NCI-H2107 treated with DMSO at 0.1 percent for 48 hours (cell line): ENCODE data around the gene PCDHB13.
A peak's percentile ranks its signal among the peaks of the same experiment; 100 is the strongest.
"Not testable (repeated sequence)": the region's sequence is repeated elsewhere in the genome, so short reads cannot be mapped to it uniquely, and the experiment has no call there.

Source experiments
- DNase-seq: peaks from one replicate; lab custom pipeline; 2025; ENCODE audit not compliant: unreplicated experiment; lab: John Stamatoyannopoulos, UW

PCDHB13 gene

DNA sequence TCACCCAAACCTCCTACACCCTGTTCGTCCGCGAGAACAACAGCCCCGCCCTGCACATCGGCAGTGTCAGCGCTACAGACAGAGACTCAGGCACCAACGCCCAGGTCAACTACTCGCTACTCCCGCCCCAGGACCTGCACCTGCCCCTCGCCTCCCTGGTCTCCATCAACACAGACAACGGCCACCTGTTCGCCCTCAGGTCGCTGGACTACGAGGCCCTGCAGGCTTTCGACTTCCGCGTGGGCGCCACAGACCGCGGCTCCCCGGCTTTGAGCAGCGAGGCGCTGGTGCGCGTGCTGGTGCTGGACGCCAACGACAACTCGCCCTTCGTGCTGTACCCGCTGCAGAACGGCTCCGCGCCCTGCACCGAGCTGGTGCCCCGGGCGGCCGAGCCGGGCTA, 12.6 kb upstream of the PCDHB13 start:
- not testable (repeated sequence) for DNase-seq

DNA sequence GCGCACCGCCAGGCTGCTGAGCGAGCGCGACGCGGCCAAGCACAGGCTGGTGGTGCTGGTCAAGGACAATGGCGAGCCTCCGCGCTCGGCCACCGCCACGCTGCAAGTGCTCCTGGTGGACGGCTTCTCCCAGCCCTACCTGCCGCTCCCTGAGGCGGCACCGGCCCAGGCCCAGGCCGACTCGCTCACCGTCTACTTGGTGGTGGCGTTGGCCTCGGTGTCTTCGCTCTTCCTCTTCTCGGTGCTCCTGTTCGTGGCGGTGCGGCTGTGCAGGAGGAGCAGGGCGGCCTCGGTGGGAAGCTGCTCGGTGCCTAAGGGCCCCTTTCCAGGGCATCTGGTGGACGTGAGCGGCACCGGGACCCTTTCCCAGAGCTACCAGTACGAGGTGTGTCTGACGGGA, 12.1 kb upstream of the PCDHB13 start:
- DNase-seq: not testable (repeated sequence)

- DNase-seq: no peak
These were observed 5.2 kb upstream of the PCDHB13 start, which contains the start of gene PCDHB12 for GRCh38 chr5:141208478-141208877. Gene PCDHB12 (plus strand): TSS chr5:141208719. CDS start chr5:141208908, 189 bp downstream.

- not testable (repeated sequence) for DNase-seq
These were observed 3.4 kb upstream of the PCDHB13 start for GRCh38 chr5:141210281-141210680.

DNA sequence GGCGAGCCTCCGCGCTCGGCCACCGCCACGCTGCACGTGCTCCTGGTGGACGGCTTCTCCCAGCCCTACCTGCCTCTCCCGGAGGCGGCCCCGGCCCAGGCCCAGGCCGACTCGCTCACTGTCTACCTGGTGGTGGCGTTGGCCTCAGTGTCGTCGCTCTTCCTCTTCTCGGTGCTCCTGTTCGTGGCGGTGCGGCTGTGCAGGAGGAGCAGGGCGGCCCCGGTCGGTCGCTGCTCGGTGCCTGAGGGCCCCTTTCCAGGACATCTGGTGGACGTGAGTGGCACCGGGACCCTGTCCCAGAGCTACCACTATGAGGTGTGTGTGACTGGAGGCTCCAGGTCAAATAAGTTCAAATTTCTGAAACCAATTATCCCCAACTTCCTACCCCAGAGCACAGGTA, 2.9 kb upstream of the PCDHB13 start:
- not testable (repeated sequence) for DNase-seq

DNA sequence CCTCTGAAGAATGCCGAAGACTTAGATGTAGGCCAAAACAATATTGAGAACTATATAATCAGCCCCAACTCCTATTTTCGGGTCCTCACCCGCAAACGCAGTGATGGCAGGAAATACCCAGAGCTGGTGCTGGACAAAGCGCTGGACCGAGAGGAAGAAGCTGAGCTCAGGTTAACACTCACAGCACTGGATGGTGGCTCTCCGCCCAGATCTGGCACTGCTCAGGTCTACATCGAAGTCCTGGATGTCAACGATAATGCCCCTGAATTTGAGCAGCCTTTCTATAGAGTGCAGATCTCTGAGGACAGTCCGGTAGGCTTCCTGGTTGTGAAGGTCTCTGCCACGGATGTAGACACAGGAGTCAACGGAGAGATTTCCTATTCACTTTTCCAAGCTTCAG, 864 bp downstream of the PCDHB13 start:
- DNase-seq: not testable (repeated sequence)

DNA sequence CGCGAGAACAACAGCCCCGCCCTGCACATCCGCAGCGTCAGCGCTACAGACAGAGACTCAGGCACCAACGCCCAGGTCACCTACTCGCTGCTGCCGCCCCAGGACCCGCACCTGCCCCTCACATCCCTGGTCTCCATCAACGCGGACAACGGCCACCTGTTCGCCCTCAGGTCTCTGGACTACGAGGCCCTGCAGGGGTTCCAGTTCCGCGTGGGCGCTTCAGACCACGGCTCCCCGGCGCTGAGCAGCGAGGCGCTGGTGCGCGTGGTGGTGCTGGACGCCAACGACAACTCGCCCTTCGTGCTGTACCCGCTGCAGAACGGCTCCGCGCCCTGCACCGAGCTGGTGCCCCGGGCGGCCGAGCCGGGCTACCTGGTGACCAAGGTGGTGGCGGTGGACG, 1.8 kb downstream of the PCDHB13 start:
- DNase-seq: not testable (repeated sequence)

DNA sequence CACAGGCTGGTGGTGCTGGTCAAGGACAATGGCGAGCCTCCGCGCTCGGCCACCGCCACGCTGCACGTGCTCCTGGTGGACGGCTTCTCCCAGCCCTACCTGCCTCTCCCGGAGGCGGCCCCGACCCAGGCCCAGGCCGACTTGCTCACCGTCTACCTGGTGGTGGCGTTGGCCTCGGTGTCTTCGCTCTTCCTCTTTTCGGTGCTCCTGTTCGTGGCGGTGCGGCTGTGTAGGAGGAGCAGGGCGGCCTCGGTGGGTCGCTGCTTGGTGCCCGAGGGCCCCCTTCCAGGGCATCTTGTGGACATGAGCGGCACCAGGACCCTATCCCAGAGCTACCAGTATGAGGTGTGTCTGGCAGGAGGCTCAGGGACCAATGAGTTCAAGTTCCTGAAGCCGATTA, 2.3 kb downstream of the PCDHB13 start:
- DNase-seq: not testable (repeated sequence)

- peak; percentile 1 for DNase-seq
These were observed 9.5 kb downstream of the PCDHB13 start, which contains the start of gene PCDHB14 for GRCh38 chr5:141223112-141223783. Gene PCDHB14 (plus strand): TSS chr5:141223343. CDS start chr5:141223506, 163 bp downstream.

DNA sequence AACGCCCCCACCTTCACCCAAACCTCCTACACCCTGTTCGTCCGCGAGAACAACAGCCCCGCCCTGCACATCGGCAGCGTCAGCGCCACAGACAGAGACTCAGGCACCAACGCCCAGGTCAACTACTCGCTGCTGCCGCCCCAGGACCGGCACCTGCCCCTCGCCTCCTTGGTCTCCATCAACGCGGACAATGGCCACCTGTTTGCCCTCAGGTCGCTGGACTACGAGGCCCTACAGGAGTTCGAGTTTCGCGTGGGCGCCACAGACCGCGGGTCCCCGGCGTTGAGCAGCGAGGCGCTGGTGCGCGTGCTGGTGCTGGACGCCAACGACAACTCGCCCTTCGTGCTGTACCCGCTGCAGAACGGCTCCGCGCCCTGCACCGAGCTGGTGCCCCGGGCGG, 11.1 kb downstream of the PCDHB13 start:
- not testable (repeated sequence) for DNase-seq

DNA sequence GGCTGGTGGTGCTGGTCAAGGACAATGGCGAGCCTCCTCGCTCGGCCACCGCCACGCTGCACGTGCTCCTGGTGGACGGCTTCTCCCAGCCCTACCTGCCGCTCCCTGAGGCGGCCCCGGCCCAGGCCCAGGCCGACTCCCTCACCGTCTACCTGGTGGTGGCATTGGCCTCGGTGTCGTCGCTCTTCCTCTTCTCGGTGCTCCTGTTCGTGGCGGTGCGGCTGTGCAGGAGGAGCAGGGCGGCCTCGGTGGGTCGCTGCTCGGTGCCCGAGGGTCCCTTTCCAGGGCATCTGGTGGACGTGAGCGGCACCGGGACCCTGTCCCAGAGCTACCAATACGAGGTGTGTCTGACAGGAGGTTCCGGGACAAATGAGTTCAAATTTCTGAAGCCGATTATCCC, 11.7 kb downstream of the PCDHB13 start:
- not testable (repeated sequence) for DNase-seq

GRCh38 chr5:141234109-141234667, 20.5 kb downstream of the PCDHB13 start:
- no peak for DNase-seq

DNA sequence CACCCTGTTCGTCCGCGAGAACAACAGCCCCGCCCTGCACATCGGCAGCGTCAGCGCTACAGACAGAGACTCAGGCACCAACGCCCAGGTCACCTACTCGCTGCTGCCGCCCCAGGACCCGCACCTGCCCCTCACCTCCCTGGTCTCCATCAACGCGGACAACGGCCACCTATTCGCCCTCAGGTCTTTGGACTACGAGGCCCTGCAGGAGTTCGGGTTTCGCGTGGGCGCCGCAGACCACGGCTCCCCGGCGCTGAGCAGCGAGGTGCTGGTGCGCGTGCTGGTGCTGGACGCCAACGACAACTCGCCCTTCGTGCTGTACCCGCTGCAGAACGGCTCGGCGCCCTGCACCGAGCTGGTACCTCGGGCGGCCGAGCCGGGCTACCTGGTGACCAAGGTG, 22.2 kb downstream of the PCDHB13 start:
- DNase-seq: not testable (repeated sequence)

DNA sequence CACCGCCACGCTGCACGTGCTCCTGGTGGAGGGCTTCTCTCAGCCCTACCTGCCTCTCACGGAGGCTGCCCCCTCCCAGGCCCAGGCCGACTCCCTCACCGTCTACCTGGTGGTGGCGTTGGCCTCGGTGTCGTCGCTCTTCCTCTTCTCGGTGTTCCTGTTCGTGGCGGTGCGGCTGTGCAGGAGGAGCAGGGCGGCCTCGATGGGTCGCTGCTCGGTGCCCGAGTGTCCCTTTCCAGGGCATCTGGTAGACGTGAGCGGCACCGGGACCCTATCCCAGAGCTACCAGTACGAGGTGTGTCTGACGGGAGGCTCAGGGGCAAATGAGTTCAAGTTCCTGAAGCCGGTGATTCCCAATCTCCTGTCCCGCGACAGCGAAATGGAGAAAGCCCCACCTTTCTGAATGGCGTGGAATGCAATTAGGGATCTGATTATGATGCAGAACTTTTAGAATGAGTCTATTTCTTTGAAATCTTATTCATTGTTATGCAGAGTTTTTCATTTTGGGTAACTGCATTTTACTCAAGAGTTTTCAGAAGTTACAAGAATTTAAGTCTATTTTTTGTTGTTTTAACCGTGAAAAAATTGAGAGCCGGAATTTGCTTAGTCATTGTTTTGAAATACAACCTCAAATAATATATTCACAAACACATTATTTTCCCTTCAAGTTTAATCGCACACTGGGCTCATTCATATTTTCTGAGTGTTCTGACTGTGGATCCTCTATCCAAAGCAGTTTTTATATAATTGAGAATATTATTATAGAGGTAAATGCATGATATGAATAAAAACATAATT, 23.0 kb downstream of the PCDHB13 start:
- no peak for DNase-seq

DNA sequence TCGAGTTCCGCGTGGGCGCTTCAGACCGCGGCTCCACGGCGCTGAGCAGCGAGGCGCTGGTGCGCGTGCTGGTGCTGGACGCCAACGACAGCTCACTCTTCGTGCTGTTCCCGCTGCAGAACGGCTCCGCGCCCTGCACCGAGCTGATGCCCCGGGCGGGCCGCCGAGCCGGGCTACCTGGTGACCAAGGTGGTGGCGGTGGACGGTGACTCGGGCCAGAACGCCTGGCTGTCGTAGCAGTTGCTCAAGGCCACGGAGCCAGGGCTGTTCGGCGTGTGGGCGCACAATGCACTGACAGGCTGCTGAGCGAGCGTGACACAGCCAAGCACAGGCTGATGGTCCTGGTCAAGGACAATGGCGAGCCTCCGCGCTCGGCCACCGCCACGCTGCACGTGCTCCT, 27.8 kb downstream of the PCDHB13 start:
- DNase-seq: no peak

- no peak for DNase-seq
These were observed 31.6 kb downstream of the PCDHB13 start, which contains the start of gene PCDHB15 for GRCh38 chr5:141245250-141245717. Gene PCDHB15 (plus strand): TSS chr5:141245395. CDS start chr5:141245579, 184 bp downstream.

- not testable (repeated sequence) for DNase-seq
These were observed 33.3 kb downstream of the PCDHB13 start for GRCh38 chr5:141246971-141247370.

DNA sequence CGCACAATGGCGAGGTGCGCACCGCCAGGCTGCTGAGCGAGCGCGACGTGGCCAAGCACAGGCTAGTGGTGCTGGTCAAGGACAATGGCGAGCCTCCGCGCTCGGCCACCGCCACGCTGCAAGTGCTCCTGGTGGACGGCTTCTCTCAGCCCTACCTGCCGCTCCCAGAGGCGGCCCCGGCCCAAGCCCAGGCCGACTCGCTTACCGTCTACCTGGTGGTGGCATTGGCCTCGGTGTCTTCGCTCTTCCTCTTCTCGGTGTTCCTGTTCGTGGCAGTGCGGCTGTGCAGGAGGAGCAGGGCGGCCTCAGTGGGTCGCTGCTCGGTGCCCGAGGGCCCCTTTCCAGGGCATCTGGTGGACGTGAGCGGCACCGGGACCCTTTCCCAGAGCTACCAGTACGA, 33.7 kb downstream of the PCDHB13 start:
- DNase-seq: not testable (repeated sequence)

- DNase-seq: no peak
These were observed 36.9 kb downstream of the PCDHB13 start for GRCh38 chr5:141250576-141250975.

DNA sequence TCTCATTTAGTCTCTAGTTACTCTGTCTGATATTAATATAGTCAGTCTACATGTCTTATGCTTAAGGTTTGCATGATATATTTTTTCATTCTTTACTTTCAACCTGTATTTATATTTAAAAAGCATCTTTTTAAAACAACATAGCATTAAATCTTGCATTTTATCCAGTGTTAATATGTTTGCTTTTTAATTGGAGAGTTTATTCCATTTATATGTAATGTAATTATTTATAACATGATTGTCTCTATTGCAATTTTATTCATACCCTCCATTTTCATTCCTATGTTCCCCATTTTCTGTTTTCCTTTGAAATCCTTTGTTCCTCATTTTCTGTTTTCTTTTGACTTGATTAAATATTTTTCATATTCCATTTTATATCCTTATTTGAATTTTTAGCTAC, 44.7 kb downstream of the PCDHB13 start:
- DNase-seq: no peak

DNA sequence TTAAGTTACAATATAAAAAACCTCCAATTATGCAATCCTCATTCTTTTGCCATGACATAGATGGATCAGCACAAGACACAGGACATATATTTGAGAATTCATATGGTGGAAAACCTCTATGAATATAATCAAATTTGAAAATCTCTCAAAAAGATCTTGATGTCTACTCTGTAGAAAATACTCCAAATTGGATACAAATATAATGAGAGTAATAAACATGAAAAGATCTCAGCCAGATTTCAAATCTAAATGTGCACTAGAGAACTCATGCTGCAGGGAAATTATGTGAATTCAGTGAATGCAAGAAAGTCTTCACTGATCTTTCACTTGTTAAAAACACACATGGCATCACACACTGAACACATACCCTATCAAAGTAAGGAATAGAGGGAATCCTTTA, 45.2 kb downstream of the PCDHB13 start:
- no peak for DNase-seq
